NCI-H446 (cell line): ENCODE measurements around the gene PDE4D.

Experiments
- DNase-seq, 2 experiments: peaks; one replicate each; lab custom pipeline; 2025; lab: John Stamatoyannopoulos, UW

Gene PDE4D

GRCh38 chr5:59287361-59287760, 606.2 kb downstream of the PDE4D start:
- no peak for DNase-seq

GRCh38 chr5:59286510-59286909, 607.0 kb downstream of the PDE4D start:
- no peak for DNase-seq

- DNase-seq = no peak
Measured at GRCh38 chr5:59285300-59286016, 608.1 kb downstream of the PDE4D start.

- DNase-seq = no peak
Measured at GRCh38 chr5:59282726-59283125, 610.8 kb downstream of the PDE4D start.

- no peak for DNase-seq
Measured at GRCh38 chr5:59279979-59280378, 613.5 kb downstream of the PDE4D start.

GRCh38 chr5:59276917-59277372, 616.6 kb downstream of the PDE4D start:
- DNase-seq = peak in 1 of 2 experiments; percentile 40

- DNase-seq = no peak
Measured at GRCh38 chr5:59276325-59276675, 617.2 kb downstream of the PDE4D start.

- DNase-seq = peak; percentile 30 to 59
Measured at GRCh38 chr5:59275510-59276324, 617.8 kb downstream of the PDE4D start.

GRCh38 chr5:59275170-59275509, 618.4 kb downstream of the PDE4D start:
- no peak for DNase-seq

GRCh38 chr5:59274106-59274636, 619.4 kb downstream of the PDE4D start:
- DNase-seq = no peak

- DNase-seq = peak in 1 of 2 experiments; percentile 22
Measured at GRCh38 chr5:59272809-59273427, 620.6 kb downstream of the PDE4D start.

- no peak for DNase-seq
Measured at GRCh38 chr5:59268756-59269415, 624.6 kb downstream of the PDE4D start.

GRCh38 chr5:59267033-59267432, 626.5 kb downstream of the PDE4D start:
- no peak for DNase-seq

- DNase-seq = no peak
Measured at GRCh38 chr5:59266410-59266809, 627.1 kb downstream of the PDE4D start.

- DNase-seq = no peak
Measured at GRCh38 chr5:59264639-59265245, 628.8 kb downstream of the PDE4D start.

- DNase-seq = peak in 1 of 2 experiments; percentile 15
Measured at GRCh38 chr5:59264013-59264412, 629.5 kb downstream of the PDE4D start.

GRCh38 chr5:59261969-59262368, 631.6 kb downstream of the PDE4D start:
- no peak for DNase-seq

- no peak for DNase-seq
Measured at GRCh38 chr5:59260973-59261372, 632.6 kb downstream of the PDE4D start.

- DNase-seq = no peak
Measured at GRCh38 chr5:59260200-59260599, 633.3 kb downstream of the PDE4D start.

- DNase-seq = peak in 1 of 2 experiments; percentile 21
Measured at GRCh38 chr5:59259237-59259636, 634.3 kb downstream of the PDE4D start.

- DNase-seq = no peak
Measured at GRCh38 chr5:59257488-59258400, 635.8 kb downstream of the PDE4D start.
